Muscle of arm (tissue), 14 donors: ENCODE measurements around the gene CC2D2B. TPM values are rescaled to one million over a fixed set of nuclear protein-coding genes. Genes with fewer than 3 reads are reported as not detected.
"Not testable (repeated sequence)": the region's sequence is repeated elsewhere in the genome, so short reads cannot be mapped to it uniquely, and the experiment has no call there.

Source experiments
- DNase-seq: peaks from one replicate; pipeline ENCODE4 v3.0.0-alpha.2; 2013
- long read RNA-seq, 11 donors: transcript quantifications; one replicate each; lab custom pipeline, GENCODE V29; 2026
- polyA plus RNA-seq, 12 donors: library from polyadenylated mRNA; unstranded; fragments of 120-200 nt; gene quantifications; one replicate each; pipeline ENCODE4 v1.2.1, GENCODE V29; 2013; ENCODE audit not compliant: insufficient read length in 12 of 12

Gene CC2D2B
- polyA plus RNA-seq, result 1 to 10 TPM in 4 of 12 donors, under 1 TPM in 6, not detected in 2; 0.41 to 1.9 (median 0.99) TPM
- long read RNA-seq, donor 1, result 0 reads
- long read RNA-seq, donor 2, result 0 reads
- long read RNA-seq, donor 3, result 0 reads
- long read RNA-seq, donor 4, result 0 reads
- long read RNA-seq, donor 5, result 0 reads
- long read RNA-seq, donor 6, result 0 reads
- long read RNA-seq, donor 7, result 0 reads
- long read RNA-seq, donor 8, result 0 reads
- long read RNA-seq, donor 9, result 0 reads
- long read RNA-seq, donor 10, result 0 reads
- long read RNA-seq, donor 11, result 0 reads

- DNase-seq, result peak; percentile 83
These were observed at the start of gene CC2D2B for GRCh38 chr10:95907456-95908253. CC2D2B (plus strand) TSS chr10:95907975; CDS start chr10:95911324, 3,349 bp downstream.

GRCh38 chr10:95860166-95860940, 47.4 kb upstream of the CC2D2B start:
- DNase-seq, result no peak

DNA sequence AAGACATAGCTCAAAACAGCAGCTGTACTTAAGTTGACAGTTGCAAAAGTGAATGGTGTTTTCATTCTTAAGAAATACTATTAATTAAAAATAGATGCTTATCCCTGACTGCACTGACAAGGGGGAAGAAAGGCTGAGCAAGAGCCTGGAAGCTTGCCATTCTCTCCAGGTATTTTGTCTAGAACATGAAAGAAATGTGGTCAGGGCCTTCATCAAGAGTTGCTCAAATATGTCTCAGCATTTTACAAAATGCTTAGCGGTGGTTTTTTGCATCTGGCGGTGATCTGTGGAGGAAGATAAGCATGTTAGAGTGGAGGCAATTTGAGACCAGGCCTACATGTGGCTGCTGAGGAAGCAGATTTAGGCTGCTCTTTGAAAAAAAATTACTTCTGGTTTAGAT, 46.4 kb upstream of the CC2D2B start:
- DNase-seq, result no peak

DNA sequence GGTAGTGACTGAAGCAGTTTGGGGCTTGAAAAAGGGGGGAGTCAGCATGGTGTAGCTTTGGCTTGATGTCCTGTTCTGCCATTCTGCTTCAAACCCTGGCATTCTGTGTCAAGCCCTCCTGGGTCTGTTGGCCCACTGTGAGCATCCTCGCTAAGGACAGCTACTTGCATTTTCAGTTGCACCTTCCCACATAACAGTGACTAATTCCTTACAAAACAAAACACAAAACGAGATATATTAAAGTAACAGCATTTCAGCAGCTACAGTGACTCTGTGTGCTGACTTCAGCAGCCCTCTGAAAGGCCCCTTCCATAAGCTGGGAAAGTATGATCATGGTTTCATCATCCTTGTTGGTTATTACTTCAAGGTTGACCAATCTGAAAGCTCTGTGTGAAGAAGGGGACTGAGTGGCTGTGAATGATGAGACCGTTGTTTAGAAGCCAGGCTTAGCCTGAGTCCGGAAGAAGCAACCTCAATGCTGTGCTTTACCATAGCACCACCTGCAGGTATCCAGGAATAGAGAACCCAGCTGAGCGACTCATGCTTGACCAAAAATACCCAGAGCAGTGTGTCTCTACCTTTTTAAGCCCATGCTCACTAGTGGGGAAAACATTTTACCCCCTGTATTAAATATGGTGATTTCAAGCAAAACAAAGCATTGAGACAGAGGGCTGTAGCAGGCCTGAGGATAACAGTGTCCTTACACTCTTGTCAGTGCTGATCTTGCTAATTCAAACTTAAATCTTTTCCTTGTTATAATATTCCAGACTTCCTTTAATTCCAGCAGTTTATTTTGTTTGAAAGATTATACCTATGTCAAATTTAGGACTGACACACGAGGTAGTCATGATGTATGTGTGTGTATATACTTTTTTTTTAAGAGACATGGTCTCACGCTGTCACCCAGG, 42.6 kb upstream of the CC2D2B start:
- peak; percentile 27 for DNase-seq

GRCh38 chr10:95865814-95866466, 41.8 kb upstream of the CC2D2B start:
- DNase-seq, result no peak

- no peak for DNase-seq
These were observed 41.3 kb upstream of the CC2D2B start for GRCh38 chr10:95866467-95866842.

- DNase-seq, result no peak
These were observed 39.9 kb upstream of the CC2D2B start for GRCh38 chr10:95867866-95868265.

DNA sequence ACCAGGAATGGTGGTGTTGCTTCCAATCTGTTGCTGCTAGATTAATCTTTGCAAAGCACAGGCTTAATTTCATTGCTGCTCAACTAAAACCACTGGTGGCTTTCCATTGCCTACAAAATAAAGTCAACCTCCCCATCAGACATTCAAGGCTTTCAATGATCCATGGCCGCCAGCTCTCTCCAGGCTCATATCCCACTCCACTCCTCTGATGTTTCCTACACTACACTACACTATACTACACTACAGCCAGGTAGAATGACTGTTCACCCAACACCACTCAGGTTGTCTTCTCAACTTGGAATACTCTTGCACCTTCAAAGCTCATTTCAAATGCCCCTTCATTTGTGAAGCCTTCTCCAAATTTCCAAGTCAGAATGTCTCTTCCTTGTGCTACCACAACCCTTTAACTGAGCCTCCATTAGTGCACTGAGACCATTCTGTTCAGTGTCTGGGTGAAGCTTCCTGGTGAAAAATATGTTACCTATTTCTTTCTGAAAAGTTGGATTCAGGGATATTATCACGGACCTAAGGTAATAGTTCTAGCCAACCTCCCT, 35.5 kb upstream of the CC2D2B start:
- DNase-seq, result no peak

- DNase-seq, result no peak
These were observed 34.6 kb upstream of the CC2D2B start for GRCh38 chr10:95873139-95873538.

- no peak for DNase-seq
These were observed 34.1 kb upstream of the CC2D2B start for GRCh38 chr10:95873651-95874050.

- not testable (repeated sequence) for DNase-seq
These were observed 33.0 kb upstream of the CC2D2B start for GRCh38 chr10:95874783-95875182.

DNA sequence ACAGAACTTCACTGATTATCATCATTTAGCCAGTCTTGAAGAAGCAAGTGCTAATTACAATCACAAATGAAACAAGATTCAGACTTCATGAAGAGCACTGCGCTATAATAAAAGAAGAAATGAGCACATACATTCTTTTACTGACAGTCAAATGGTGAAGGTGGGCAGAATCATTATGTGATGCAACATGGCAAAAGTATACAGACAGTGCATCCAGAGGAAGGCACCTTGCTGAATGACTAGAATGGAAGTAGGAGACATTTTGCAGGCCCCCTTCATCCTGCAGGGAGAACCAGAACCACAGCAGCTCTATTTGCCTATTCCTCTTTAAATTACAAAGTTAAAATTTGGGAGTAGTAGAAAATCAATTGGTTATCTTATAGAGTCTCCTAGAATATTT, 31.0 kb upstream of the CC2D2B start:
- DNase-seq, result no peak

DNA sequence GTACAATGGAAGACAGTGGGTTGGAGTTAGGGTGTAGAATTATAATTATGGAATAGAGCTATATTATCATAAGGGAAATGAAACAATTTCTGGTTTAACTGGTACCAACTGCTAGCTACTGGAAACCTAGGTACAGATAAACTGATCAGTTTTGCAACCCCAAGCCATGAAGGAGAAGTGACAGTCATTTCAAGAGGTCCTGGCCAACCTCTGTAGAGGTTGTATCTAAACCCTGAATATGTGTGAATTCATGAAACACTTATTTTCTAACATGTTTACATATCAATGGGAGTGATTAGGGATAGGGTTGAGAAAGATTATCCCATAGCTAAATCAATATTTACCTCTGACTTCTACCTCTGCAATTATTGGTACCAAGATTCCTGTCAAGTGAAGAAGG, 29.9 kb upstream of the CC2D2B start:
- no peak for DNase-seq

DNA sequence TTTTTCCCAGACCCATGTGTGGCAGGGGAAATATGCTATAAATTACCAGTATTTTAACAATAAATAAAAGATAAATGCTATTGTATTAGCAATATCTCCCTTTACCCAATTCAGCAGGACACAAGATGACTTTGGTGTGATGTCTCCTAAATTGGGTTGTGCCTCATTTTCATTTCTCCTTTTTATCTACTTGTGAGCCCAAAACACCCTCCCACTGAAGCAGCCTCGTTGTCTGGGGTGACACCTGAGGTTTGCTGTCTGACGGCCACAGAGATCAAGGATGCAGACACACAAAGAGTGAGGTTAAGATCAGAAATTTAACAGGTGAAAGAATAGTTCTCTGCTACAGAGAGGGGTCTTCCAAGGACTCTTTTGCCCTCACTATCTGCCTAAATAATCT, 27.1 kb upstream of the CC2D2B start:
- no peak for DNase-seq

DNA sequence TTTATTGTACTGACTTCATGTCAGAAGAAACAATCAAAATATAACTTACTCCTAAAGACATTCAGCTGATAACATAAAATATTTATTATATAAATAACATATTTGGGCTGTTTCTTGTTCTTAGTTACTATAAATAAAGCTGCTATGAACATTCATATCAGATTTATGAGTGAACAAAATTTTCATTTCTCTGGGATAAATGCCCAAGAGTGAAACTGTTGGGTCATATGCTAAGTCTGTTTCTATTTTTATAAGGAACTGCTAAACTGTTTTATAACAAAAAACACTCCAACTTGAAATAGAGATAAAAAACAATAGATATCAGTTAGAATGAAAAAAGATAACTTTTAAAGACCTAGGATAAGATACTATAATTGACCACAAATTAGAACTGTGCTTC, 26.5 kb upstream of the CC2D2B start:
- DNase-seq, result no peak

- DNase-seq, result no peak
These were observed 17.9 kb upstream of the CC2D2B start for GRCh38 chr10:95889830-95890229.

GRCh38 chr10:95896071-95896850, 11.5 kb upstream of the CC2D2B start:
- no peak for DNase-seq

GRCh38 chr10:95905897-95906580, 1.7 kb upstream of the CC2D2B start:
- not testable (repeated sequence) for DNase-seq
